Activated CD8-positive, alpha-beta T cell treated with anti-CD3 and anti-CD28 coated beads, Interleukin-2, amount 10 ng/mL, durations not matched to agents 7 days and 5 days (primary cell): ENCODE results near the gene FUT4. TPM values are rescaled to one million over a fixed set of nuclear protein-coding genes. Genes with fewer than 3 reads are reported as not detected.

Experiments
- ATAC-seq: fragments of 150-1000 bp; cut with Tn5 transposase; one replicate; pipeline ENCODE4 v1.10.0; 2021; ENCODE audit warnings: moderate library complexity
- CTCF ChIA-PET: fragments of 350-600 bp; sonication (Branson Sonifier 250); formaldehyde crosslinking; loops from one replicate; lab custom pipeline; 2021; ENCODE audit warnings: antibody characterized with exemption; lab: Charles Lee
- POLR2A ChIA-PET: fragments of 350-600 bp; sonication (Branson Sonifier 250); formaldehyde crosslinking; loops from one replicate; lab custom pipeline; 2021; ENCODE audit warnings: antibody characterized with exemption; lab: Charles Lee
- DNase-seq: peaks from one replicate; pipeline ENCODE4 v3.0.0-alpha.2; 2020
- H3K27ac Mint-ChIP-seq: one replicate; pipeline ENCODE4 v1.8.0; 2021; ENCODE audit warnings: mild to moderate bottlenecking, mixed read lengths
- H3K27me3 Mint-ChIP-seq: one replicate; pipeline ENCODE4 v1.8.0; 2021; ENCODE audit warnings: low read depth, mixed read lengths
- H3K36me3 Mint-ChIP-seq: one replicate; pipeline ENCODE4 v1.8.0; 2021; ENCODE audit warnings: low read depth, mixed read lengths
- H3K4me1 Mint-ChIP-seq: one replicate; pipeline ENCODE4 v1.8.0; 2021; ENCODE audit warnings: low read depth, mixed read lengths
- H3K4me3 Mint-ChIP-seq: one replicate; pipeline ENCODE4 v1.8.0; 2021; ENCODE audit warnings: mild to moderate bottlenecking, mixed read lengths
- H3K9me3 Mint-ChIP-seq: one replicate; pipeline ENCODE4 v1.8.0; 2022; ENCODE audit warnings: mixed read lengths; ENCODE audit not compliant: insufficient read depth
- total RNA-seq, 2 experiments: library from RNA; stranded (reverse); gene quantifications; one replicate each; pipeline ENCODE4 v1.2.3, GENCODE V29; 2021

FUT4 gene
- total RNA-seq, 2 experiments from 2014 or later = 6.5 to 7.0 TPM

GRCh38 chr11:94590352-94591041 lies 46.8 kb downstream of the FUT4 start:
- Mint-ChIP-seq H3K4me3 (no peak overlapping the region), H3K4me1 (no peaks in the 10 kb centered on the region), H3K27ac (no peak overlapping the region), H3K36me3 (no peaks in the 10 kb centered on the region), H3K27me3 (no peaks in the 10 kb centered on the region), H3K9me3 (no peaks in the 10 kb centered on the region)
- ChIA-PET CTCF (no interaction called here), POLR2A (no interaction called here)
- ATAC-seq (no peak), DNase-seq (no peak)

- ChIA-PET POLR2A (no interaction called here), CTCF (no interaction called here)
- no peaks in the 10 kb centered on the region for H3K9me3 Mint-ChIP-seq
- no peak overlapping the region for H3K27ac Mint-ChIP-seq
- H3K36me3 Mint-ChIP-seq = no peaks in the 10 kb centered on the region
- no peak for DNase-seq
- no peak overlapping the region for H3K4me3 Mint-ChIP-seq
- no peaks in the 10 kb centered on the region for H3K4me1 Mint-ChIP-seq
- ATAC-seq = no peak
- no peaks in the 10 kb centered on the region for H3K27me3 Mint-ChIP-seq
These were observed 49.3 kb downstream of the FUT4 start for GRCh38 chr11:94593030-94593429.

GRCh38 chr11:94595076-94595475 lies 51.4 kb downstream of the FUT4 start:
- DNase-seq = no peak
- Mint-ChIP-seq H3K4me3 (no peak overlapping the region), H3K9me3 (no peaks in the 10 kb centered on the region), H3K4me1 (no peaks in the 10 kb centered on the region), H3K27me3 (no peaks in the 10 kb centered on the region), H3K36me3 (no peaks in the 10 kb centered on the region), H3K27ac (no peak overlapping the region)
- ChIA-PET POLR2A (no interaction called here), CTCF (no interaction called here)
- ATAC-seq = no peak

- Mint-ChIP-seq H3K4me1 (no peaks in the 10 kb centered on the region), H3K9me3 (no peaks in the 10 kb centered on the region), H3K36me3 (no peaks in the 10 kb centered on the region), H3K27me3 (no peaks in the 10 kb centered on the region), H3K27ac (no peak overlapping the region), H3K4me3 (no peak overlapping the region)
- CTCF ChIA-PET = no interaction called here
- POLR2A ChIA-PET = no interaction called here
- DNase-seq (no peak), ATAC-seq (no peak)
These were observed 54.2 kb downstream of the FUT4 start for GRCh38 chr11:94597896-94598295.

Other genes starting within 250 kb of the FUT4 start
- not detected for gene IZUMO1R, start 239.3 kb upstream of the FUT4 start, total RNA-seq
- gene GPR83, start 142.5 kb upstream of the FUT4 start, total RNA-seq = not detected
- gene MRE11, start 50.1 kb upstream of the FUT4 start, total RNA-seq = 10 to 100 TPM; 35.8 to 36.5 TPM
- gene ANKRD49, start 49.9 kb upstream of the FUT4 start, total RNA-seq = 10 to 100 TPM; 19.9 to 25.2 TPM
- gene C11orf97, start 31.5 kb upstream of the FUT4 start, total RNA-seq = not detected
- gene PIWIL4, start 23.4 kb downstream of the FUT4 start, total RNA-seq = under 1 TPM; 0.39 to 0.53 TPM
- 1 to 10 TPM; 6.6 to 8.4 TPM for gene AMOTL1, start 224.4 kb downstream of the FUT4 start, total RNA-seq